Measurements from ENCODE around the gene ITGBL1.

DNA sequence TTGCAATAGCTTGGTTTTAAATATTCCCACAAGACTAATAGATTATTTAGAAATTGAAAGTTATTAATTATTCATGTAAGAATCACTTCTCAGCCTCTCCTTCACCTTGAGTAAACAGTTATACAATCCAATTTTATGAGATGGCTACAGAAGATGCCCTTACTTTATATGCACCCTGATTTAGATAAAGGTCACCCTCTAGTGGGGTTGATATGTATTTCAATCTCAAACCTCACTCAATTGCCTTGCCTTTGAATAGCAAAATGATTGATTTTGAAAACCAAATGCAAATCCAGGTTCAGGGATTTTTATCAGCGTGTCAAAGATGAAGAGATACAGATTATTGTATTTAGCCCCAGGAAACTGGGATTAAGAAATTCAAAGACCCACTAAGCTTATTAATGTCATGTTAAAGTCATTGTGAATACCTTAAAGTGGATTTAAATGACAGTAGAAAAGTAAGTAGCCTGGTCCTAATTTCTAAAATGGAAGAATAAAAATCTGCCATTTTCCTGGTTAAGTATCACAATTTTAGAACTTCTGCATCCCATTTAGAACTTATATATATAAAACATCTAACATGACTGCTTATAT, 305.1 kb downstream of the ITGBL1 start:
- no peak for TF ChIP-seq CREB1 (CRISPR knock-in tag; IDR thresholded peaks at IDR 0.05; ENCODE audit: low read depth)
- TF ChIP-seq, protein P1, sequence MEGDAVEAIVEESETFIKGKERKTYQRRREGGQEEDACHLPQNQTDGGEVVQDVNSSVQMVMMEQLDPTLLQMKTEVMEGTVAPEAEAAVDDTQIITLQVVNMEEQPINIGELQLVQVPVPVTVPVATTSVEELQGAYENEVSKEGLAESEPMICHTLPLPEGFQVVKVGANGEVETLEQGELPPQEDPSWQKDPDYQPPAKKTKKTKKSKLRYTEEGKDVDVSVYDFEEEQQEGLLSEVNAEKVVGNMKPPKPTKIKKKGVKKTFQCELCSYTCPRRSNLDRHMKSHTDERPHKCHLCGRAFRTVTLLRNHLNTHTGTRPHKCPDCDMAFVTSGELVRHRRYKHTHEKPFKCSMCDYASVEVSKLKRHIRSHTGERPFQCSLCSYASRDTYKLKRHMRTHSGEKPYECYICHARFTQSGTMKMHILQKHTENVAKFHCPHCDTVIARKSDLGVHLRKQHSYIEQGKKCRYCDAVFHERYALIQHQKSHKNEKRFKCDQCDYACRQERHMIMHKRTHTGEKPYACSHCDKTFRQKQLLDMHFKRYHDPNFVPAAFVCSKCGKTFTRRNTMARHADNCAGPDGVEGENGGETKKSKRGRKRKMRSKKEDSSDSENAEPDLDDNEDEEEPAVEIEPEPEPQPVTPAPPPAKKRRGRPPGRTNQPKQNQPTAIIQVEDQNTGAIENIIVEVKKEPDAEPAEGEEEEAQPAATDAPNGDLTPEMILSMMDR (conservative IDR thresholded peaks at IDR 0.05; ENCODE audit: low read depth in 2 of 2): peak; percentile 55 to 68

Measured in GM23338 (cell line).